ENCODE measurements around the gene CLDN4. TPM values are rescaled to one million over a fixed set of nuclear protein-coding genes. Genes with fewer than 3 reads are reported as not detected.

Gene CLDN4
- polyA plus RNA-seq, 1 of the 3 experiments (the other 2 are of a cell fraction) = 5.9 TPM

- no peak overlapping the region for H3K4me3 ChIP-seq (ENCODE audit: low read depth in 2 of 2, low read length in 1 of 2)
- POLR2A ChIA-PET = no interaction called here
- peaks cover 4% of the 10 kb centered on the region; the same call in 1 of the 2 replicates for H3K79me2 ChIP-seq (ENCODE audit: insufficient read depth)
- no peaks in the 10 kb centered on the region for H3K27me3 ChIP-seq (ENCODE audit: insufficient read depth)
- no peaks in the 10 kb centered on the region for H3K36me3 ChIP-seq (replicated peaks in 1 of 2; ENCODE audit: control insufficient read depth in 1 of 2, insufficient read depth in 2 of 2, low read length in 1 of 2)
- H3K9me3 ChIP-seq = no peaks in the 10 kb centered on the region
- H3F3A ChIP-seq (replicated peaks; ENCODE audit: insufficient read depth) = peaks cover 7% of the 10 kb centered on the region
- H3K27ac ChIP-seq (ENCODE audit: low read depth in 2 of 2, low read length in 1 of 2) = no peak overlapping the region
- H3K9me2 ChIP-seq = no peaks in the 10 kb centered on the region
- no peaks in the 10 kb centered on the region for H4K20me1 ChIP-seq (ENCODE audit: insufficient read depth)
- no peak overlapping the region for H3K9ac ChIP-seq
- H3K4me2 ChIP-seq = no peak overlapping the region
- H2AFZ ChIP-seq (ENCODE audit: low read depth) = no peak overlapping the region
- CTCF ChIA-PET = interaction anchor here (1.3 to 11.5 kb wide), 5 partner anchors 11 to 237 kb away, joined by 3 to 80 read pairs (median 6); no protein-coding TSS in a partner anchor
- TF ChIP-seq TAF1 (IDR thresholded peaks at IDR 0.05; ENCODE audit: borderline replicate concordance, low read depth, low read length) (no peak), TCF12 (IDR thresholded peaks at IDR 0.05) (no peak), NFIC (IDR thresholded peaks at IDR 0.05; ENCODE audit: borderline replicate concordance) (no peak), TEAD4 (IDR thresholded peaks at IDR 0.05; ENCODE audit: borderline replicate concordance, insufficient read depth) (no peak), RCOR1 (IDR thresholded peaks at IDR 0.05; ENCODE audit: low read length) (no peak), SIN3A (IDR thresholded peaks at IDR 0.05; ENCODE audit: borderline replicate concordance, low read depth, low read length) (no peak), JUND (IDR thresholded peaks at IDR 0.05) (no peak), REST (IDR thresholded peaks at IDR 0.05; ENCODE audit: low read depth, low read length) (no peak), RAD21 (IDR thresholded peaks at IDR 0.05; ENCODE audit: low read length) (no peak), MAX (IDR thresholded peaks at IDR 0.05; ENCODE audit: low read depth) (no peak), MEF2A (IDR thresholded peaks at IDR 0.05; ENCODE audit: borderline replicate concordance, low read depth) (no peak), RFX5 (IDR thresholded peaks at IDR 0.05; ENCODE audit: low read length) (no peak), EP300 (IDR thresholded peaks at IDR 0.05; ENCODE audit: borderline replicate concordance in 1 of 2, low read depth in 1 of 2, low read length in 1 of 2) (no peak), RXRA (IDR thresholded peaks at IDR 0.05; ENCODE audit: borderline replicate concordance, low read depth) (no peak), USF1 (IDR thresholded peaks at IDR 0.05; ENCODE audit: borderline replicate concordance, low read depth) (no peak), ELF1 (IDR thresholded peaks at IDR 0.05) (no peak)
- 83% methylated on average over 9 of the region's 9 CpGs for WGBS (ENCODE audit: low lambda C conversion rate)
- DNase-seq = no peak
- peaks cover 0 to 8% of the 10 kb centered on the region in 2 experiments; a peak in 1 of 4 replicates for H3K4me1 ChIP-seq (ENCODE audit: control insufficient read depth in 1 of 2, insufficient read depth in 2 of 2, low read depth in 1 of 2, low read length in 1 of 2)
Observed at GRCh38 chr7:73844131-73844547, 13.3 kb downstream of the CLDN4 start.
